Retinal pigment epithelial cell (primary cell): ENCODE data around the gene TRIM69.
A peak's percentile ranks its signal among the peaks of the same experiment; 100 is the strongest.

Source experiments
- DNase-seq: peaks from one replicate; pipeline ENCODE4 v3.0.0-alpha.2; 2010; ENCODE audit warnings: low read depth
- H3K4me3 ChIP-seq: 2 replicates; pipeline ENCODE4 v1.5.1; 2011; ENCODE audit warnings: mild to moderate bottlenecking, low read length, control low read depth, moderate library complexity
- CTCF ChIP-seq: conservative IDR thresholded peaks from 2 replicates; pipeline ENCODE4 v1.5.1; 2011; ENCODE audit warnings: low read depth, low read length, control low read depth, inconsistent platforms

TRIM69 gene

GRCh38 chr15:44705986-44706385 is 30.3 kb upstream of the TRIM69 start:
- H3K4me3 ChIP-seq = no peak overlapping the region
- TF ChIP-seq CTCF = no peak
- no peak for DNase-seq

DNA sequence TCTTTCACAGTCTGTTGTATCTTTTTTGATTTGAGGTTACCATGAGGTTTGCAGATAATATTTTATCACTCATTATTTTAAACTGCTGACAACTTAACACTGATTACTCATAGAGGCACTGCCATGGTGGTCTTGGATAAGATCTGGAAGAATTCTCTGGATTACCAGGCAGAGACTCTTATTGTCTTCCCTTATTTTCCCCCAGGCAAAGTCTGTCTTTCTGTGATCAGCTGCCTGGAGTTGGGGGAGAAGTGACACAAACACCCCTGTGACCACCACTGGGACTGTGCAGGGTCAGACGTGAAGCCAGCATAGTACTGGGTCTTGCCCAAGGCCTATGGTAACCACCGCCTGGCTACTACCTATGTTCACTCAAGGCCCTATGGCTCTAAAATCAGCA is 29.9 kb upstream of the TRIM69 start:
- no peak for DNase-seq
- H3K4me3 ChIP-seq = no peak overlapping the region
- no peak for TF ChIP-seq CTCF

DNA sequence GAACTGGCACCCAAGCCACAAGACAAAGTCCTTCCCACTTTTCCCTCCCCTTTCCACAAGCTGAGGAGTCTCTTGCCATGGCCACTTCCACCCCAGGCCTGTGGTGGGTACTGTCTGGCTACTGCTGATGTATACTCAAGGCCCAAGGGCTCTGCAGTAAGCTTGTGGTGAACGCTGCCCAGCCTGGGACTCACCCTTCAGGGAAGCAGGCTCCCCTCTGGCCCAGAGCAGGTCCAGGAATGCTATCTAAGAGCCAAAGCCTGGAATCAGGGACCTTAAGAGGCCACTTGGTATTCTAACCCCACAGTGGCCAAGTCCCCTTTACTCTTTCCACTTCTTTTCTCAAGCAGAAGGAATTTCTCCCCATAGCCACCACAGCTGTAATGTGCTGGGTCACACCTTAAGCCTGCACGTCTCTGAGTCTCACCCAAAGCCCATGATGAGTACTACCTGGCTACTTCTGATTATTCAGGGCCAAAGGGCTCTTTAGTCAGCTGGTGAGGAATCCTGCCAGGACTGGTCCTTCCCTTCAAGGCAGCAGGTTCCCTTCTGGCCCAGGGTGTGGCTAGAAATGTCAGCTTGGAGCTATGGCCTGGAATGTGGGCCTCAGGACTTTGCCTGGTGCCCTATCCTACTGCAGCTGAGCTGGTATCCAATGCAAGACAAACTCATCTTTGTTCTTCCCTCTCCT is 29.2 kb upstream of the TRIM69 start:
- no peak for DNase-seq
- no peak for TF ChIP-seq CTCF
- no peak overlapping the region for H3K4me3 ChIP-seq

GRCh38 chr15:44710236-44711095 is 25.9 kb upstream of the TRIM69 start:
- H3K4me3 ChIP-seq = peak overlapping the region; percentile 96
- peak; percentile 47 for TF ChIP-seq CTCF
- no peak for DNase-seq

DNA sequence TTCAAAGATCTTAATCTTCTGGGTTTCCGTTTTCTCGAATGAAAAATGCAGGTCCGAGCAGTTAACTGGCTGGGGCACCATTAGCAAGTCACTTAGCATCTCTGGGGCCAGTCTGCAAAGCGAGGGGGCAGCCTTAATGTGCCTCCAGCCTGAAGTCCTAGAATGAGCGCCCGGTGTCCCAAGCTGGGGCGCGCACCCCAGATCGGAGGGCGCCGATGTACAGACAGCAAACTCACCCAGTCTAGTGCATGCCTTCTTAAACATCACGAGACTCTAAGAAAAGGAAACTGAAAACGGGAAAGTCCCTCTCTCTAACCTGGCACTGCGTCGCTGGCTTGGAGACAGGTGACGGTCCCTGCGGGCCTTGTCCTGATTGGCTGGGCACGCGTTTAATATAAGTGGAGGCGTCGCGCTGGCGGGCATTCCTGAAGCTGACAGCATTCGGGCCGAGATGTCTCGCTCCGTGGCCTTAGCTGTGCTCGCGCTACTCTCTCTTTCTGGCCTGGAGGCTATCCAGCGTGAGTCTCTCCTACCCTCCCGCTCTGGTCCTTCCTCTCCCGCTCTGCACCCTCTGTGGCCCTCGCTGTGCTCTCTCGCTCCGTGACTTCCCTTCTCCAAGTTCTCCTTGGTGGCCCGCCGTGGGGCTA is 25.1 kb upstream of the TRIM69 start, which contains the start of the genes B2M and PATL2:
B2M (plus strand) TSS at position 422 of the 647 bp plus-strand sequence; CDS start at position 452, 30 bp downstream.
PATL2 (minus strand) TSS at position 228 of the 647 bp plus-strand sequence. CDS start 34,833 bp downstream, outside the sequence.
- DNase-seq = peak; percentile 83
- peak within 1 kb of the TSS; percentile 96 for H3K4me3 ChIP-seq
- TF ChIP-seq CTCF = no peak

DNA sequence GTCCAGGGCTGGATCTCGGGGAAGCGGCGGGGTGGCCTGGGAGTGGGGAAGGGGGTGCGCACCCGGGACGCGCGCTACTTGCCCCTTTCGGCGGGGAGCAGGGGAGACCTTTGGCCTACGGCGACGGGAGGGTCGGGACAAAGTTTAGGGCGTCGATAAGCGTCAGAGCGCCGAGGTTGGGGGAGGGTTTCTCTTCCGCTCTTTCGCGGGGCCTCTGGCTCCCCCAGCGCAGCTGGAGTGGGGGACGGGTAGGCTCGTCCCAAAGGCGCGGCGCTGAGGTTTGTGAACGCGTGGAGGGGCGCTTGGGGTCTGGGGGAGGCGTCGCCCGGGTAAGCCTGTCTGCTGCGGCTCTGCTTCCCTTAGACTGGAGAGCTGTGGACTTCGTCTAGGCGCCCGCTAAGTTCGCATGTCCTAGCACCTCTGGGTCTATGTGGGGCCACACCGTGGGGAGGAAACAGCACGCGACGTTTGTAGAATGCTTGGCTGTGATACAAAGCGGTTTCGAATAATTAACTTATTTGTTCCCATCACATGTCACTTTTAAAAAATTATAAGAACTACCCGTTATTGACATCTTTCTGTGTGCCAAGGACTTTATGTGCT is 24.5 kb upstream of the TRIM69 start:
- peak overlapping the region; percentile 96 for H3K4me3 ChIP-seq
- DNase-seq = no peak
- TF ChIP-seq CTCF = no peak
